Erythroblast (primary cell): Measurements from ENCODE around the gene PPIP5K2.

Experiments
- GATA1 ChIP-seq: IDR thresholded peaks from 2 replicates; pipeline ENCODE4 v1.6.1; 2011; ENCODE audit warnings: low read depth, mild to moderate bottlenecking, control low read depth, low read length, moderate library complexity
- POLR2A ChIP-seq: IDR thresholded peaks from 2 replicates; pipeline ENCODE4 v1.6.1; 2011; ENCODE audit warnings: mild to moderate bottlenecking, low read length

GRCh38 chr5:103211576-103212561, 91.8 kb downstream of the PPIP5K2 start:
- TF ChIP-seq GATA1 (no peak), POLR2A (no peak)
